OCI-LY7 (cell line): ENCODE results near the gene INTS1.

Experiments used
- CTCF ChIP-seq: fragments of 200-600 bp; sonication (generic); conservative IDR thresholded peaks from 2 replicates; pipeline ENCODE4 v1.5.1; 2014; ENCODE audit warnings: mild to moderate bottlenecking, antibody characterized with exemption, low read length, moderate library complexity, mixed read lengths
- EZH2phosphoT487 ChIP-seq: fragments of 200-600 bp; sonication (generic); IDR thresholded peaks from 2 replicates; pipeline ENCODE4 v1.6.1; 2018; ENCODE audit warnings: low read depth, borderline replicate concordance, mild to moderate bottlenecking, mixed run types, antibody characterized with exemption, low read length, moderate library complexity, mixed read lengths

DNA sequence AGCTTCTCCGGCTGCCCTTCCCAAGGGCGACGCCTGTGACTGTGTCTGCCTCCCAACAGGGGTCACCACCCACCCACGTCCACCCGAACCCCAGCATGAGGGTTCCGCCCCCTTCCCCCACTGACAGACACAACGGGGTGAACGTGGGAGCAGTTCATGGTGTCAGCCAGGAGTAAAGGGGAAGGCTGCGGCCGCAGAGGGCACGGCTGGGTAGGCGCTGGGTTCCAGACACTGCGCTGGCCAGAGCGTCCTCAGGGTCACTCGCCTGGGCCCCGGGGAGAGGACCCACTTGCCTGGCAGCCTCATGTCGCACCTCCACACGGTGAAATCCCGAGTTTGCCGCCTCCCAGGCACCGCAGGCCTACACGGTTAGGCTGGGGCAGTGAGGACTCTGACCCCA, 21.1 kb downstream of the INTS1 start:
- no peak for TF ChIP-seq CTCF
- no peak for TF ChIP-seq EZH2phosphoT487
